Measurements from ENCODE around the gene TMEM235.

The TMEM235 gene

DNA sequence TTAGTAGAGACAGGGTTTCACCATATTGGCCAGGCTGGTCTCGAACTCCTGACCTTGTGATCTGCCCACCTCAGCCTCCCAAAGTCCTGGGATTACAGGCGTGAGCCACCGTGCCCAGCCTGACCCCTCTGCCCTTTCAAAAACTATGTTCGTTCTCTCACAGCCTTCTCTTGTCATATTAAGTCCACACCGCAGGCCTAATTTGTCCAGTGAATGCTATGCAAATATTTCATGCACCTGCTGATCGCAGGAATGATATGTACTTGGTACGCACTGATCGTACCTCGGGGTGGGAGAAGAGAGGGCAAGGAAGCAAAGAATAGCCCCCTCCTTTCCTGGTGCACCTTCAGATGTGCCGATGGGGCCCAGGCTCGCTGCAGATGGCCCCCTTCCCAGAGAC, 20.4 kb upstream of the TMEM235 start:
- H2AFZ ChIP-seq (ENCODE audit: low read depth, low read length) = no peak overlapping the region
- H3K36me3 ChIP-seq (ENCODE audit: insufficient read depth, low read length) = peaks cover 18% of the 10 kb centered on the region
- ATAC-seq (ENCODE audit: insufficient read depth, low read depth) = no peak
- H3K4me1 ChIP-seq (ENCODE audit: insufficient read depth, low read length) = peaks cover 22% of the 10 kb centered on the region
- DNase-seq = no peak
- H3K9me3 ChIP-seq (ENCODE audit: insufficient read depth, low read length, severe bottlenecking) = no peaks in the 10 kb centered on the region
- H3K9ac ChIP-seq (ENCODE audit: low read depth, low read length) = no peak overlapping the region
- peaks cover 20% of the 10 kb centered on the region for H3K79me2 ChIP-seq (ENCODE audit: insufficient read depth, low read length)
- no peak overlapping the region for H3K4me3 ChIP-seq (ENCODE audit: low read depth in 1 of 2, low read length in 2 of 2)
- H3K4me2 ChIP-seq (ENCODE audit: insufficient read depth, low read length) = no peak overlapping the region
- H3K27me3 ChIP-seq (ENCODE audit: insufficient read depth, low read length, poor library complexity) = no peaks in the 10 kb centered on the region
- no peak overlapping the region for H3K27ac ChIP-seq (ENCODE audit: low read length)
- TF ChIP-seq EZH2 (IDR thresholded peaks at IDR 0.05; ENCODE audit: borderline replicate concordance, low read depth, low read length, severe bottlenecking) = no peak
- TF ChIP-seq, protein P1, sequence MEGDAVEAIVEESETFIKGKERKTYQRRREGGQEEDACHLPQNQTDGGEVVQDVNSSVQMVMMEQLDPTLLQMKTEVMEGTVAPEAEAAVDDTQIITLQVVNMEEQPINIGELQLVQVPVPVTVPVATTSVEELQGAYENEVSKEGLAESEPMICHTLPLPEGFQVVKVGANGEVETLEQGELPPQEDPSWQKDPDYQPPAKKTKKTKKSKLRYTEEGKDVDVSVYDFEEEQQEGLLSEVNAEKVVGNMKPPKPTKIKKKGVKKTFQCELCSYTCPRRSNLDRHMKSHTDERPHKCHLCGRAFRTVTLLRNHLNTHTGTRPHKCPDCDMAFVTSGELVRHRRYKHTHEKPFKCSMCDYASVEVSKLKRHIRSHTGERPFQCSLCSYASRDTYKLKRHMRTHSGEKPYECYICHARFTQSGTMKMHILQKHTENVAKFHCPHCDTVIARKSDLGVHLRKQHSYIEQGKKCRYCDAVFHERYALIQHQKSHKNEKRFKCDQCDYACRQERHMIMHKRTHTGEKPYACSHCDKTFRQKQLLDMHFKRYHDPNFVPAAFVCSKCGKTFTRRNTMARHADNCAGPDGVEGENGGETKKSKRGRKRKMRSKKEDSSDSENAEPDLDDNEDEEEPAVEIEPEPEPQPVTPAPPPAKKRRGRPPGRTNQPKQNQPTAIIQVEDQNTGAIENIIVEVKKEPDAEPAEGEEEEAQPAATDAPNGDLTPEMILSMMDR (IDR thresholded peaks at IDR 0.05; ENCODE audit: borderline replicate concordance, extremely low read depth, low read length, poor library complexity, severe bottlenecking) = no peak
- no peaks in the 10 kb centered on the region for H4K20me1 ChIP-seq (ENCODE audit: insufficient read depth, low read length)

DNA sequence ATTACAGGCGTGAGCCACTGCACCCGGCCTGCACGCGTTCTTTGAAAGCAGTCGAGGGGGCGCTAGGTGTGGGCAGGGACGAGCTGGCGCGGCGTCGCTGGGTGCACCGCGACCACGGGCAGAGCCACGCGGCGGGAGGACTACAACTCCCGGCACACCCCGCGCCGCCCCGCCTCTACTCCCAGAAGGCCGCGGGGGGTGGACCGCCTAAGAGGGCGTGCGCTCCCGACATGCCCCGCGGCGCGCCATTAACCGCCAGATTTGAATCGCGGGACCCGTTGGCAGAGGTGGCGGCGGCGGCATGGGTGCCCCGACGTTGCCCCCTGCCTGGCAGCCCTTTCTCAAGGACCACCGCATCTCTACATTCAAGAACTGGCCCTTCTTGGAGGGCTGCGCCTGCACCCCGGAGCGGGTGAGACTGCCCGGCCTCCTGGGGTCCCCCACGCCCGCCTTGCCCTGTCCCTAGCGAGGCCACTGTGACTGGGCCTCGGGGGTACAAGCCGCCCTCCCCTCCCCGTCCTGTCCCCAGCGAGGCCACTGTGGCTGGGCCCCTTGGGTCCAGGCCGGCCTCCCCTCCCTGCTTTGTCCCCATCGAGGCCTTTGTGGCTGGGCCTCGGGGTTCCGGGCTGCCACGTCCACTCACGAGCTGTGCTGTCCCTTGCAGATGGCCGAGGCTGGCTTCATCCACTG, 17.3 kb upstream of the TMEM235 start, which contains the start of gene BIRC5:
TSS of gene BIRC5 (plus strand) at position 238 of the 690 bp plus-strand sequence. CDS start at position 302, 64 bp downstream.
- Histone ChIP-seq H4K20me1 (ENCODE audit: insufficient read depth, low read length) (peaks cover 4% of the 10 kb centered on the region; the same call in 1 of the 2 replicates), H3K27ac (ENCODE audit: low read length) (peak within 1 kb of the TSS; percentile 96), H3K9me3 (ENCODE audit: insufficient read depth, low read length, severe bottlenecking) (no peaks in the 10 kb centered on the region), H3K9ac (ENCODE audit: low read depth, low read length) (peak within 1 kb of the TSS; percentile 99), H3K79me2 (ENCODE audit: insufficient read depth, low read length) (peaks cover 47% of the 10 kb centered on the region), H2AFZ (ENCODE audit: low read depth, low read length) (peak within 1 kb of the TSS; percentile 86), H3K4me1 (ENCODE audit: insufficient read depth, low read length) (peaks cover 29% of the 10 kb centered on the region), H3K36me3 (ENCODE audit: insufficient read depth, low read length) (peaks cover 39% of the 10 kb centered on the region), H3K4me2 (ENCODE audit: insufficient read depth, low read length) (peak within 1 kb of the TSS; percentile 82), H3K27me3 (ENCODE audit: insufficient read depth, low read length, poor library complexity) (no peaks in the 10 kb centered on the region), H3K4me3 (ENCODE audit: low read depth in 1 of 2, low read length in 2 of 2) (peak within 1 kb of the TSS; percentile 82 to 99)
- peak; percentile 92 for DNase-seq
- ATAC-seq (ENCODE audit: insufficient read depth, low read depth) = peak; percentile 99
- TF ChIP-seq, protein P1 (IDR thresholded peaks at IDR 0.05; ENCODE audit: borderline replicate concordance, extremely low read depth, low read length, poor library complexity, severe bottlenecking) = no peak
- TF ChIP-seq EZH2 (IDR thresholded peaks at IDR 0.05; ENCODE audit: borderline replicate concordance, low read depth, low read length, severe bottlenecking) = no peak

- H4K20me1 ChIP-seq (ENCODE audit: insufficient read depth, low read length) = peaks cover 10% of the 10 kb centered on the region; the same call in 1 of the 2 replicates
- peaks cover 29% of the 10 kb centered on the region for H3K4me1 ChIP-seq (ENCODE audit: insufficient read depth, low read length)
- H3K79me2 ChIP-seq (ENCODE audit: insufficient read depth, low read length) = peaks cover 51% of the 10 kb centered on the region
- peak overlapping the region; percentile 82 for H3K4me2 ChIP-seq (ENCODE audit: insufficient read depth, low read length)
- ATAC-seq (ENCODE audit: insufficient read depth, low read depth) = no peak
- H3K9me3 ChIP-seq (ENCODE audit: insufficient read depth, low read length, severe bottlenecking) = no peaks in the 10 kb centered on the region
- H3K36me3 ChIP-seq (ENCODE audit: insufficient read depth, low read length) = peaks cover 45% of the 10 kb centered on the region
- TF ChIP-seq, protein P1 (IDR thresholded peaks at IDR 0.05; ENCODE audit: borderline replicate concordance, extremely low read depth, low read length, poor library complexity, severe bottlenecking) = no peak
- no peak for TF ChIP-seq EZH2 (IDR thresholded peaks at IDR 0.05; ENCODE audit: borderline replicate concordance, low read depth, low read length, severe bottlenecking)
- peak overlapping the region; percentile 82 to 99 for H3K4me3 ChIP-seq (ENCODE audit: low read depth in 1 of 2, low read length in 2 of 2)
- H2AFZ ChIP-seq (ENCODE audit: low read depth, low read length) = peak overlapping the region; percentile 86
- H3K27me3 ChIP-seq (ENCODE audit: insufficient read depth, low read length, poor library complexity) = no peaks in the 10 kb centered on the region
- H3K27ac ChIP-seq (ENCODE audit: low read length) = peak overlapping the region; percentile 96
- peak; percentile 19 for DNase-seq
- peak overlapping the region; percentile 99 for H3K9ac ChIP-seq (ENCODE audit: low read depth, low read length)
Measured at GRCh38 chr17:78214706-78215061, 16.7 kb upstream of the TMEM235 start.
